ENCODE measurements around the gene ISYNA1. TPM values are rescaled to one million over a fixed set of nuclear protein-coding genes. Genes with fewer than 3 reads are reported as not detected.

The ISYNA1 gene
- polyA plus RNA-seq, 2 of the 4 experiments (the other 2 are of a cell fraction) = 18.0 to 60.7 TPM

DNA sequence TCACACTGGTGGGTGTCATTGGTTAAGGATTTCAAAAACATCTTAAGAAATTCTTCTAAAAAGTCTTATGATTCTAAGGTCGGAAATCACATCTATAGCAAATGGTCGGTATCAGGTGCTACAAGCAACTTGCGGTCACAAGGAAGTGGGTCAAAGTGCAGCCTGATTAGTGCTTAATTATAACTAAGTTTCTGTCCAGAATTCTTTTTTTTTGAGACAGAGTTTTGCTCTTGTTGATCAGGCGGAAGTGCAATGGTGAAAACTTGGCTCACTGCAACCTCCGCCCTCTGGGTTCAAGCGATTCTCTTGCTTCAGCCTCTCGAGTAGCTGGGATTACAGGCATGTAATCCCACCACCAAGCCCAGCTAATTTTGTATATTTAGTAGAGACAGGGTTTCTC lies 53.2 kb downstream of the ISYNA1 start (continued):
- TF ChIP-seq, protein P1, sequence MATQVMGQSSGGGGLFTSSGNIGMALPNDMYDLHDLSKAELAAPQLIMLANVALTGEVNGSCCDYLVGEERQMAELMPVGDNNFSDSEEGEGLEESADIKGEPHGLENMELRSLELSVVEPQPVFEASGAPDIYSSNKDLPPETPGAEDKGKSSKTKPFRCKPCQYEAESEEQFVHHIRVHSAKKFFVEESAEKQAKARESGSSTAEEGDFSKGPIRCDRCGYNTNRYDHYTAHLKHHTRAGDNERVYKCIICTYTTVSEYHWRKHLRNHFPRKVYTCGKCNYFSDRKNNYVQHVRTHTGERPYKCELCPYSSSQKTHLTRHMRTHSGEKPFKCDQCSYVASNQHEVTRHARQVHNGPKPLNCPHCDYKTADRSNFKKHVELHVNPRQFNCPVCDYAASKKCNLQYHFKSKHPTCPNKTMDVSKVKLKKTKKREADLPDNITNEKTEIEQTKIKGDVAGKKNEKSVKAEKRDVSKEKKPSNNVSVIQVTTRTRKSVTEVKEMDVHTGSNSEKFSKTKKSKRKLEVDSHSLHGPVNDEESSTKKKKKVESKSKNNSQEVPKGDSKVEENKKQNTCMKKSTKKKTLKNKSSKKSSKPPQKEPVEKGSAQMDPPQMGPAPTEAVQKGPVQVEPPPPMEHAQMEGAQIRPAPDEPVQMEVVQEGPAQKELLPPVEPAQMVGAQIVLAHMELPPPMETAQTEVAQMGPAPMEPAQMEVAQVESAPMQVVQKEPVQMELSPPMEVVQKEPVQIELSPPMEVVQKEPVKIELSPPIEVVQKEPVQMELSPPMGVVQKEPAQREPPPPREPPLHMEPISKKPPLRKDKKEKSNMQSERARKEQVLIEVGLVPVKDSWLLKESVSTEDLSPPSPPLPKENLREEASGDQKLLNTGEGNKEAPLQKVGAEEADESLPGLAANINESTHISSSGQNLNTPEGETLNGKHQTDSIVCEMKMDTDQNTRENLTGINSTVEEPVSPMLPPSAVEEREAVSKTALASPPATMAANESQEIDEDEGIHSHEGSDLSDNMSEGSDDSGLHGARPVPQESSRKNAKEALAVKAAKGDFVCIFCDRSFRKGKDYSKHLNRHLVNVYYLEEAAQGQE (IDR thresholded peaks at IDR 0.05) = no peak
- no peak for TF ChIP-seq FOSB (CRISPR knock-in tag; IDR thresholded peaks at IDR 0.05)
- no peak for TF ChIP-seq NPAS2 (CRISPR knock-in tag; IDR thresholded peaks at IDR 0.05; ENCODE audit: borderline replicate concordance)
- TF ChIP-seq, protein P2, sequence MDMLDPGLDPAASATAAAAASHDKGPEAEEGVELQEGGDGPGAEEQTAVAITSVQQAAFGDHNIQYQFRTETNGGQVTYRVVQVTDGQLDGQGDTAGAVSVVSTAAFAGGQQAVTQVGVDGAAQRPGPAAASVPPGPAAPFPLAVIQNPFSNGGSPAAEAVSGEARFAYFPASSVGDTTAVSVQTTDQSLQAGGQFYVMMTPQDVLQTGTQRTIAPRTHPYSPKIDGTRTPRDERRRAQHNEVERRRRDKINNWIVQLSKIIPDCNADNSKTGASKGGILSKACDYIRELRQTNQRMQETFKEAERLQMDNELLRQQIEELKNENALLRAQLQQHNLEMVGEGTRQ (IDR thresholded peaks at IDR 0.05) = no peak

Small RNA genes within 50 kb of the gene (small RNA-seq; reads per million reads assigned to genes)
- gene MIR3189 = 0 to 16.4 (median 6.5) reads per million in 6 experiments

Other genes starting within 250 kb of the ISYNA1 start
- gene MPV17L2, start 244.9 kb downstream of the ISYNA1 start, polyA plus RNA-seq (2011; rRNA removed) = 8.3 and 11.4 TPM in 2 replicates
- 12.2 to 13.9 TPM (median 12.3 TPM) in 3 replicates for gene MPV17L2, start 244.9 kb downstream of the ISYNA1 start, polyA plus RNA-seq (2017; fragmentation: RNase III; extraction: RNeasy Plus Mini Kit Qiagen cat#74134 plus additional on column Dnase treatment)
- 0.39 and 1.0 TPM in 2 replicates for gene RAB3A, start 234.1 kb downstream of the ISYNA1 start, polyA plus RNA-seq (2011; rRNA removed)
- 1.0 to 1.6 TPM (median 1.4 TPM) in 3 replicates for gene RAB3A, start 234.1 kb downstream of the ISYNA1 start, polyA plus RNA-seq (2017; fragmentation: RNase III; extraction: RNeasy Plus Mini Kit Qiagen cat#74134 plus additional on column Dnase treatment)
- gene PDE4C, start 211.7 kb downstream of the ISYNA1 start, polyA plus RNA-seq (2011; rRNA removed) = 0.25 and 0.54 TPM in 2 replicates
- gene PDE4C, start 211.7 kb downstream of the ISYNA1 start, polyA plus RNA-seq (2017; fragmentation: RNase III; extraction: RNeasy Plus Mini Kit Qiagen cat#74134 plus additional on column Dnase treatment) = 0.34 to 0.65 TPM (median 0.55 TPM) in 3 replicates
- 0.34 and 0.63 TPM in 2 replicates for gene IQCN, start 163.7 kb downstream of the ISYNA1 start, polyA plus RNA-seq (2011; rRNA removed)
- 0.49 to 0.64 TPM (median 0.50 TPM) in 3 replicates for gene IQCN, start 163.7 kb downstream of the ISYNA1 start, polyA plus RNA-seq (2017; fragmentation: RNase III; extraction: RNeasy Plus Mini Kit Qiagen cat#74134 plus additional on column Dnase treatment)
- gene JUND, start 156.5 kb downstream of the ISYNA1 start, polyA plus RNA-seq (2011; rRNA removed) = 52.9 and 68.9 TPM in 2 replicates
- 52.6 to 70.4 TPM (median 65.1 TPM) in 3 replicates for gene JUND, start 156.5 kb downstream of the ISYNA1 start, polyA plus RNA-seq (2017; fragmentation: RNase III; extraction: RNeasy Plus Mini Kit Qiagen cat#74134 plus additional on column Dnase treatment)
- 106 and 154 TPM in 2 replicates for gene LSM4, start 115.1 kb downstream of the ISYNA1 start, polyA plus RNA-seq (2011; rRNA removed)
- gene LSM4, start 115.1 kb downstream of the ISYNA1 start, polyA plus RNA-seq (2017; fragmentation: RNase III; extraction: RNeasy Plus Mini Kit Qiagen cat#74134 plus additional on column Dnase treatment) = 169 to 180 TPM (median 171 TPM) in 3 replicates
- 7.1 and 8.6 TPM in 2 replicates for gene PGPEP1, start 97.5 kb downstream of the ISYNA1 start, polyA plus RNA-seq (2011; rRNA removed)
- gene PGPEP1, start 97.5 kb downstream of the ISYNA1 start, polyA plus RNA-seq (2017; fragmentation: RNase III; extraction: RNeasy Plus Mini Kit Qiagen cat#74134 plus additional on column Dnase treatment) = 4.5 to 5.9 TPM (median 5.3 TPM) in 3 replicates
- 67.8 and 78.5 TPM in 2 replicates for gene GDF15, start 52.0 kb downstream of the ISYNA1 start, polyA plus RNA-seq (2011; rRNA removed)
- gene GDF15, start 52.0 kb downstream of the ISYNA1 start, polyA plus RNA-seq (2017; fragmentation: RNase III; extraction: RNeasy Plus Mini Kit Qiagen cat#74134 plus additional on column Dnase treatment) = 53.4 to 58.4 TPM (median 56.9 TPM) in 3 replicates
- not detected in 2 replicates for gene LRRC25, start 40.5 kb downstream of the ISYNA1 start, polyA plus RNA-seq (2011; rRNA removed)
- gene LRRC25, start 40.5 kb downstream of the ISYNA1 start, polyA plus RNA-seq (2017; fragmentation: RNase III; extraction: RNeasy Plus Mini Kit Qiagen cat#74134 plus additional on column Dnase treatment) = not detected in 3 replicates
- 5.4 and 6.9 TPM in 2 replicates for gene SSBP4, start 18.7 kb downstream of the ISYNA1 start, polyA plus RNA-seq (2011; rRNA removed)
- 37.8 to 43.2 TPM (median 41.5 TPM) in 3 replicates for gene SSBP4, start 18.7 kb downstream of the ISYNA1 start, polyA plus RNA-seq (2017; fragmentation: RNase III; extraction: RNeasy Plus Mini Kit Qiagen cat#74134 plus additional on column Dnase treatment)
- gene ELL, start 83.9 kb upstream of the ISYNA1 start, polyA plus RNA-seq (2011; rRNA removed) = 1.1 and 1.6 TPM in 2 replicates
- gene ELL, start 83.9 kb upstream of the ISYNA1 start, polyA plus RNA-seq (2017; fragmentation: RNase III; extraction: RNeasy Plus Mini Kit Qiagen cat#74134 plus additional on column Dnase treatment) = 3.6 to 3.8 TPM (median 3.7 TPM) in 3 replicates
- 53.3 and 56.1 TPM in 2 replicates for gene FKBP8, start 105.4 kb upstream of the ISYNA1 start, polyA plus RNA-seq (2011; rRNA removed)
- gene FKBP8, start 105.4 kb upstream of the ISYNA1 start, polyA plus RNA-seq (2017; fragmentation: RNase III; extraction: RNeasy Plus Mini Kit Qiagen cat#74134 plus additional on column Dnase treatment) = 97.0 to 124 TPM (median 123 TPM) in 3 replicates
- 62.8 and 73.6 TPM in 2 replicates for gene KXD1, start 119.7 kb upstream of the ISYNA1 start, polyA plus RNA-seq (2011; rRNA removed)
- gene KXD1, start 119.7 kb upstream of the ISYNA1 start, polyA plus RNA-seq (2017; fragmentation: RNase III; extraction: RNeasy Plus Mini Kit Qiagen cat#74134 plus additional on column Dnase treatment) = 83.9 to 90.6 TPM (median 87.4 TPM) in 3 replicates
- 888 and 1,266 TPM in 2 replicates for gene UBA52, start 133.7 kb upstream of the ISYNA1 start, polyA plus RNA-seq (2011; rRNA removed)
- 942 to 959 TPM (median 947 TPM) in 3 replicates for gene UBA52, start 133.7 kb upstream of the ISYNA1 start, polyA plus RNA-seq (2017; fragmentation: RNase III; extraction: RNeasy Plus Mini Kit Qiagen cat#74134 plus additional on column Dnase treatment)
- 13.3 and 23.1 TPM in 2 replicates for gene REX1BD, start 150.7 kb upstream of the ISYNA1 start, polyA plus RNA-seq (2011; rRNA removed)
- 47.3 to 50.3 TPM (median 47.7 TPM) in 3 replicates for gene REX1BD, start 150.7 kb upstream of the ISYNA1 start, polyA plus RNA-seq (2017; fragmentation: RNase III; extraction: RNeasy Plus Mini Kit Qiagen cat#74134 plus additional on column Dnase treatment)
- 0.37 and 1.3 TPM in 2 replicates for gene CRLF1, start 168.7 kb upstream of the ISYNA1 start, polyA plus RNA-seq (2011; rRNA removed)
- gene CRLF1, start 168.7 kb upstream of the ISYNA1 start, polyA plus RNA-seq (2017; fragmentation: RNase III; extraction: RNeasy Plus Mini Kit Qiagen cat#74134 plus additional on column Dnase treatment) = 1.6 to 2.7 TPM (median 2.5 TPM) in 3 replicates
- gene TMEM59L, start 174.7 kb upstream of the ISYNA1 start, polyA plus RNA-seq (2011; rRNA removed) = 0.94 and 2.0 TPM in 2 replicates
- gene TMEM59L, start 174.7 kb upstream of the ISYNA1 start, polyA plus RNA-seq (2017; fragmentation: RNase III; extraction: RNeasy Plus Mini Kit Qiagen cat#74134 plus additional on column Dnase treatment) = 2.8 to 5.0 TPM (median 4.6 TPM) in 3 replicates
- gene KLHL26, start 198.9 kb upstream of the ISYNA1 start, polyA plus RNA-seq (2011; rRNA removed) = 1.1 and 1.8 TPM in 2 replicates
- 2.0 TPM in 3 replicates for gene KLHL26, start 198.9 kb upstream of the ISYNA1 start, polyA plus RNA-seq (2017; fragmentation: RNase III; extraction: RNeasy Plus Mini Kit Qiagen cat#74134 plus additional on column Dnase treatment)
- gene CRTC1, start 245.5 kb upstream of the ISYNA1 start, polyA plus RNA-seq (2011; rRNA removed) = 0.86 and 0.87 TPM in 2 replicates
- gene CRTC1, start 245.5 kb upstream of the ISYNA1 start, polyA plus RNA-seq (2017; fragmentation: RNase III; extraction: RNeasy Plus Mini Kit Qiagen cat#74134 plus additional on column Dnase treatment) = 4.0 to 5.7 TPM (median 4.3 TPM) in 3 replicates